HepG2 (cell line): ENCODE measurements around the gene CPPED1. TPM values are rescaled to one million over a fixed set of nuclear protein-coding genes. Genes with fewer than 3 reads are reported as not detected.

Source experiments
- ATAC-seq: fragments of 200-7000 bp; cut with Tn5 transposase; 3 replicates; pipeline ENCODE4 v1.9.1; 2020; ENCODE audit warnings: mild to moderate bottlenecking, moderate library complexity
- BruUV-seq: library from RNA; stranded (reverse); fragments of 400-500 nt; replicated peaks from 2 replicates; lab custom pipeline; 2021; lab: Mats Ljungman, UMichigan
- CTCF ChIA-PET: fragments of 300-600 bp; formaldehyde crosslinking; extraction: SDS; loops from one replicate; lab custom pipeline; 2021; ENCODE audit warnings: low total read pairs, inconsistent platforms, low intra/inter-chr PET ratio; lab: Yijun Ruan, JAX
- POLR2A ChIA-PET: fragments of 350-600 bp; sonication (Branson Sonifier 250); formaldehyde crosslinking; loops from one replicate; lab custom pipeline; 2020; ENCODE audit warnings: antibody characterized with exemption, inconsistent platforms; lab: Yijun Ruan, JAX
- DNase-seq: peaks from one replicate; pipeline ENCODE4 v3.0.0-alpha.2; 2015; ENCODE audit warnings: low spot score
- FAIRE-seq: peaks from 3 replicates; lab custom pipeline; 2011; peaks lifted over from hg19 to GRCh38; lab: Jason Lieb, UNC
- H2AFZ ChIP-seq: one replicate; pipeline ENCODE4 v1.6.1; 2011; ENCODE audit warnings: low read length, inconsistent platforms
- H3K27ac ChIP-seq: fragments of 300-600 bp; 3 replicates; pipeline ENCODE4 v1.8.0; 2011; ENCODE audit warnings: mixed run types, mild to moderate bottlenecking, mixed read lengths, low read length, inconsistent platforms; ENCODE audit not compliant: insufficient read depth; ENCODE audit errors: extremely low read length
- H3K27me3 ChIP-seq, 2 experiments: fragments of 200-600 bp in 1 of 2; 2 replicates in 1 of 2; 3 replicates in 1 of 2; pipeline versions ENCODE4 v1.6.0 to v1.8.0; 2011; ENCODE audit warnings: low read length in 2 of 2, mild to moderate bottlenecking in 2 of 2, moderate library complexity in 2 of 2, inconsistent platforms in 1 of 2; ENCODE audit not compliant: insufficient read depth in 2 of 2, control insufficient read depth in 1 of 2
- H3K36me3 ChIP-seq, 2 experiments: fragments of 200-600 bp in 1 of 2; replicated peaks in 1 of 2; 2 replicates in 1 of 2; 3 replicates in 1 of 2; pipeline versions ENCODE4 v1.5.1 to v1.8.0; 2011; ENCODE audit warnings: low read length in 2 of 2, inconsistent platforms in 1 of 2; ENCODE audit not compliant: insufficient read depth in 2 of 2, control insufficient read depth in 1 of 2
- H3K4me1 ChIP-seq: 2 replicates; pipeline ENCODE4 v1.5.1; 2012; ENCODE audit warnings: low read length, inconsistent platforms; ENCODE audit not compliant: insufficient read depth
- H3K4me2 ChIP-seq: 2 replicates; pipeline ENCODE4 v1.6.0; 2011; ENCODE audit warnings: low read depth, low read length, inconsistent platforms
- H3K4me3 ChIP-seq, 3 experiments: fragments of 200-600 bp in 1 of 3; sonication (generic), shearing (Covaris generic) in 1 of 3; replicated peaks in 1 of 3; 2 replicates each; pipeline ENCODE4 v1.5.1; 2011 to 2016; ENCODE audit warnings: low read length in 3 of 3, inconsistent platforms in 2 of 3, low read depth in 2 of 3, mild to moderate bottlenecking in 2 of 3, control low read depth in 1 of 3, mixed read lengths in 1 of 3; ENCODE audit not compliant: insufficient read depth in 1 of 3
- H3K79me2 ChIP-seq: one replicate; pipeline ENCODE4 v1.6.1; 2011; ENCODE audit warnings: low read length, inconsistent platforms; ENCODE audit not compliant: insufficient read depth
- H3K9ac ChIP-seq: 2 replicates; pipeline ENCODE4 v1.6.0; 2011; ENCODE audit warnings: mild to moderate bottlenecking, low read depth, low read length, inconsistent platforms; ENCODE audit not compliant: insufficient read depth
- H3K9me3 ChIP-seq: 2 replicates; pipeline ENCODE4 v1.5.1; 2012; ENCODE audit warnings: mild to moderate bottlenecking, low read length
- H4K20me1 ChIP-seq: 2 replicates; pipeline ENCODE4 v1.6.0; 2011; ENCODE audit warnings: inconsistent platforms, mild to moderate bottlenecking, low read length, moderate library complexity; ENCODE audit not compliant: insufficient read depth
- GPN1 ChIP-seq: sonication (generic); formaldehyde crosslinking; IDR thresholded peaks from 2 replicates; pipeline ENCODE4 v1.5.1; 2020; ENCODE audit warnings: missing genetic modification reagents, borderline replicate concordance
- IRF2 ChIP-seq: IDR thresholded peaks from 2 replicates; pipeline ENCODE4 v1.6.1; 2018; ENCODE audit warnings: missing genetic modification reagents, missing compliant biosample characterization
- MAFG ChIP-seq: sonication (generic); formaldehyde crosslinking; IDR thresholded peaks from 2 replicates; pipeline ENCODE4 v1.5.1; 2020; ENCODE audit warnings: mild to moderate bottlenecking, missing genetic modification reagents
- MLLT10 ChIP-seq: sonication (generic); formaldehyde crosslinking; IDR thresholded peaks from 2 replicates; pipeline ENCODE4 v1.4.0; 2020; ENCODE audit warnings: missing genetic modification reagents
- NONO ChIP-seq, 2 experiments: fragments of 450-650 bp in 1 of 2; sonication (generic) in 1 of 2; formaldehyde crosslinking in 1 of 2; IDR thresholded peaks in 1 of 2; conservative IDR thresholded peaks in 1 of 2; 2 replicates each; pipeline versions ENCODE4 v1.6.1 to v1.8.0; 2017 to 2022; ENCODE audit warnings: mild to moderate bottlenecking in 1 of 2, missing genetic modification reagents in 1 of 2, moderate library complexity in 1 of 2
- RBM22 ChIP-seq: fragments of 200-400 bp; formaldehyde crosslinking; optimal IDR thresholded peaks from 2 replicates; pipeline ENCODE3; 2017; ENCODE audit warnings: mild to moderate bottlenecking, low read length, moderate library complexity
- SP140L ChIP-seq: sonication (generic); formaldehyde crosslinking; IDR thresholded peaks from 2 replicates; pipeline ENCODE4 v1.4.0; 2020; ENCODE audit warnings: missing genetic modification reagents, borderline replicate concordance
- ZFP36L1 ChIP-seq: sonication (generic); formaldehyde crosslinking; IDR thresholded peaks from 2 replicates; pipeline ENCODE4 v1.8.0; 2022; ENCODE audit warnings: mild to moderate bottlenecking, missing genetic modification reagents, moderate library complexity
- ZNF20 ChIP-seq: sonication (generic); formaldehyde crosslinking; IDR thresholded peaks from 2 replicates; pipeline ENCODE4 v1.4.0; 2020; ENCODE audit warnings: mild to moderate bottlenecking, moderate library complexity, missing genetic modification reagents
- ZNF326 ChIP-seq: sonication (generic); formaldehyde crosslinking; IDR thresholded peaks from 2 replicates; pipeline ENCODE4 v1.4.0; 2020; ENCODE audit warnings: missing genetic modification reagents, borderline replicate concordance
- ZNF546 ChIP-seq: sonication (generic); formaldehyde crosslinking; conservative IDR thresholded peaks from 2 replicates; pipeline ENCODE4 v1.8.1; 2023; ENCODE audit warnings: mild to moderate bottlenecking, missing genetic modification reagents
- ZSCAN22 ChIP-seq: sonication (generic); formaldehyde crosslinking; IDR thresholded peaks from 2 replicates; pipeline ENCODE4 v1.4.0; 2020; ENCODE audit warnings: mild to moderate bottlenecking, missing genetic modification reagents
- WGBS: methylation state at CpG from one replicate; pipeline ENCODE4 v1.1.6; 2017; ENCODE audit warnings: low lambda C conversion rate; 5-methylcytosine and 5-hydroxymethylcytosine counted together
- in situ Hi-C: cut with HindIII; loops from 2 replicates; pipeline ENCODE4 v1.10.0; 2017; ENCODE audit warnings: low pct_unique_long_range_greater_than_20kb; ENCODE audit not compliant: extremely low pct_ligation_motif_present
- intact Hi-C: fragments of 100-400 bp; cut with micrococcal nuclease; formaldehyde crosslinking; loops from one replicate; pipeline ENCODE4 v1.10.0; 2022; ENCODE audit not compliant: unreplicated experiment
- polyA plus RNA-seq, 8 experiments: library from polyadenylated mRNA; depleted of rRNA in 3 of 8; stranded (reverse) in 7 of 8; unstranded in 1 of 8; fragments of >200 nt; fragmentation: Illumina TruSeq in 4 of 8; extraction: Trizol in 4 of 8; gene quantifications; 2 replicates each; pipeline versions ENCODE4 v1.2.1 to v1.2.3, GENCODE V29; 2011 to 2016; ENCODE audit warnings: low read depth in 4 of 8, missing spikeins in 1 of 8, mixed read lengths in 1 of 8; ENCODE audit not compliant: insufficient read depth in 1 of 8
- total RNA-seq, 5 experiments: library from RNA; depleted of rRNA; stranded (reverse); fragments of >200 nt; fragmentation: Illumina TruSeq; extraction: Trizol; gene quantifications; 2 replicates each; pipeline ENCODE4 v1.2.3, GENCODE V29; 2016; ENCODE audit warnings: low read depth in 1 of 5
- TF ChIP-seq, protein P1 (sequence below): IDR thresholded peaks from 2 replicates; pipeline ENCODE4 v1.6.1; 2016; ENCODE audit warnings: missing compliant biosample characterization, missing genetic modification reagents, borderline replicate concordance
- TF ChIP-seq, protein P2 (sequence below): sonication (generic); IDR thresholded peaks from 2 replicates; pipeline ENCODE4 v1.6.1; 2016; ENCODE audit warnings: low read depth, borderline replicate concordance
- TF ChIP-seq, protein P3 (sequence below): sonication (generic); formaldehyde crosslinking; IDR thresholded peaks from 2 replicates; pipeline ENCODE4 v1.5.1; 2020; ENCODE audit warnings: missing genetic modification reagents, mild to moderate bottlenecking, borderline replicate concordance
- TF ChIP-seq, protein P4 (sequence below): sonication (generic); formaldehyde crosslinking; IDR thresholded peaks from 2 replicates; pipeline ENCODE4 v1.4.0; 2020; ENCODE audit warnings: missing genetic modification reagents, borderline replicate concordance
- TF ChIP-seq, protein P5 (sequence below): sonication (generic); formaldehyde crosslinking; IDR thresholded peaks from 2 replicates; pipeline ENCODE4 v1.5.0; 2020; ENCODE audit warnings: mild to moderate bottlenecking, missing genetic modification reagents

CPPED1 gene
- total and polyA plus RNA-seq, 2 of the 13 experiments (the other 11 are each of a cell fraction or from before 2014, with no cell fraction given) = 66.6 to 71.3 TPM

DNA sequence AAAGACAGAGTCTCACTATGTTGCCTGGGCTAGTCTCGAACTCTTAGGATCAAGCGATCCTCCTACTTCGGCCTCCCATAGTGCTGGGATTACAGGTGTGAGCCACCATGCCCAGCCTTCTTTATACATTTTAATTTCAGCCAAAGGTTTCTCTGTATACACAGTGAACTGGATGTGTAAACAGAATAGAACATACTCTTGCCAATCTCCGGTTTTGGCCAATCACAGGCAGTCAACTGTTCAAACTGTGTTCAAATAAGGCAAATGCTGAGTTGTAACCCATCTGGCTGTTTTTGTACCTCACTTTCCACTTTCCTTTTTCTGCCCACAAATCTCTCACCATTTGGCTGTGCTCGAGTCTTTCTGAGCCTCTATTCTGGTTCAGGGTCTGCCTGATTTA is 108.2 kb downstream of the CPPED1 start:
- CTCF ChIA-PET = no interaction called here
- H3K27ac ChIP-seq = no peak overlapping the region
- POLR2A ChIA-PET = no interaction called here
- H3K27me3 ChIP-seq = no peaks in the 10 kb centered on the region
- no peak overlapping the region for H3K4me3 ChIP-seq
- H3K9ac ChIP-seq = no peak overlapping the region
- WGBS = 93% methylated on average over 5 of the region's 5 CpGs
- BruUV-seq = TSS peak; percentile 28
- H3K79me2 ChIP-seq = no peaks in the 10 kb centered on the region
- H2AFZ ChIP-seq = no peak overlapping the region
- no peak overlapping the region for H3K4me2 ChIP-seq
- intact Hi-C loops (no loop called here), in situ Hi-C loops (no loop called here)
- H3K36me3 ChIP-seq = peaks cover 35 to 72% of the 10 kb centered on the region in 2 experiments
- H4K20me1 ChIP-seq = no peaks in the 10 kb centered on the region
- ATAC-seq (peak; percentile 32; the same call in 1 of the 3 replicates), DNase-seq (no peak), FAIRE-seq (peak; percentile 18)
- peaks cover 9% of the 10 kb centered on the region; the same call in 1 of the 2 replicates for H3K4me1 ChIP-seq
- no peaks in the 10 kb centered on the region for H3K9me3 ChIP-seq
- TF ChIP-seq GPN1 = no peak
- TF ChIP-seq, protein P1, sequence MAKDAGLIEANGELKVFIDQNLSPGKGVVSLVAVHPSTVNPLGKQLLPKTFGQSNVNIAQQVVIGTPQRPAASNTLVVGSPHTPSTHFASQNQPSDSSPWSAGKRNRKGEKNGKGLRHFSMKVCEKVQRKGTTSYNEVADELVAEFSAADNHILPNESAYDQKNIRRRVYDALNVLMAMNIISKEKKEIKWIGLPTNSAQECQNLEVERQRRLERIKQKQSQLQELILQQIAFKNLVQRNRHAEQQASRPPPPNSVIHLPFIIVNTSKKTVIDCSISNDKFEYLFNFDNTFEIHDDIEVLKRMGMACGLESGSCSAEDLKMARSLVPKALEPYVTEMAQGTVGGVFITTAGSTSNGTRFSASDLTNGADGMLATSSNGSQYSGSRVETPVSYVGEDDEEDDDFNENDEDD (CRISPR knock-in tag) = no peak
- TF ChIP-seq ZNF20 (CRISPR knock-in tag) = no peak
- no peak for TF ChIP-seq ZNF326 (CRISPR knock-in tag)
- no peak for TF ChIP-seq NONO (IDR thresholded peaks at IDR 0.05)
- no peak for TF ChIP-seq NONO (CRISPR knock-in tag; conservative IDR thresholded peaks at IDR 0.05)
- TF ChIP-seq RBM22 = peak; percentile 45
- no peak for TF ChIP-seq ZNF546
- TF ChIP-seq, protein P2, sequence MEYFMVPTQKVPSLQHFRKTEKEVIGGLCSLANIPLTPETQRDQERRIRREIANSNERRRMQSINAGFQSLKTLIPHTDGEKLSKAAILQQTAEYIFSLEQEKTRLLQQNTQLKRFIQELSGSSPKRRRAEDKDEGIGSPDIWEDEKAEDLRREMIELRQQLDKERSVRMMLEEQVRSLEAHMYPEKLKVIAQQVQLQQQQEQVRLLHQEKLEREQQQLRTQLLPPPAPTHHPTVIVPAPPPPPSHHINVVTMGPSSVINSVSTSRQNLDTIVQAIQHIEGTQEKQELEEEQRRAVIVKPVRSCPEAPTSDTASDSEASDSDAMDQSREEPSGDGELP = no peak
- no peak for TF ChIP-seq MLLT10
- TF ChIP-seq, protein P3, sequence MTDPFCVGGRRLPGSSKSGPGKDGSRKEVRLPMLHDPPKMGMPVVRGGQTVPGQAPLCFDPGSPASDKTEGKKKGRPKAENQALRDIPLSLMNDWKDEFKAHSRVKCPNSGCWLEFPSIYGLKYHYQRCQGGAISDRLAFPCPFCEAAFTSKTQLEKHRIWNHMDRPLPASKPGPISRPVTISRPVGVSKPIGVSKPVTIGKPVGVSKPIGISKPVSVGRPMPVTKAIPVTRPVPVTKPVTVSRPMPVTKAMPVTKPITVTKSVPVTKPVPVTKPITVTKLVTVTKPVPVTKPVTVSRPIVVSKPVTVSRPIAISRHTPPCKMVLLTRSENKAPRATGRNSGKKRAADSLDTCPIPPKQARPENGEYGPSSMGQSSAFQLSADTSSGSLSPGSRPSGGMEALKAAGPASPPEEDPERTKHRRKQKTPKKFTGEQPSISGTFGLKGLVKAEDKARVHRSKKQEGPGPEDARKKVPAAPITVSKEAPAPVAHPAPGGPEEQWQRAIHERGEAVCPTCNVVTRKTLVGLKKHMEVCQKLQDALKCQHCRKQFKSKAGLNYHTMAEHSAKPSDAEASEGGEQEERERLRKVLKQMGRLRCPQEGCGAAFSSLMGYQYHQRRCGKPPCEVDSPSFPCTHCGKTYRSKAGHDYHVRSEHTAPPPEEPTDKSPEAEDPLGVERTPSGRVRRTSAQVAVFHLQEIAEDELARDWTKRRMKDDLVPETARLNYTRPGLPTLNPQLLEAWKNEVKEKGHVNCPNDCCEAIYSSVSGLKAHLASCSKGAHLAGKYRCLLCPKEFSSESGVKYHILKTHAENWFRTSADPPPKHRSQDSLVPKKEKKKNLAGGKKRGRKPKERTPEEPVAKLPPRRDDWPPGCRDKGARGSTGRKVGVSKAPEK (CRISPR knock-in tag) = no peak
- no peak for TF ChIP-seq IRF2 (CRISPR knock-in tag)
- TF ChIP-seq MAFG = no peak
- TF ChIP-seq SP140L (CRISPR knock-in tag) = no peak
- TF ChIP-seq, protein P4, sequence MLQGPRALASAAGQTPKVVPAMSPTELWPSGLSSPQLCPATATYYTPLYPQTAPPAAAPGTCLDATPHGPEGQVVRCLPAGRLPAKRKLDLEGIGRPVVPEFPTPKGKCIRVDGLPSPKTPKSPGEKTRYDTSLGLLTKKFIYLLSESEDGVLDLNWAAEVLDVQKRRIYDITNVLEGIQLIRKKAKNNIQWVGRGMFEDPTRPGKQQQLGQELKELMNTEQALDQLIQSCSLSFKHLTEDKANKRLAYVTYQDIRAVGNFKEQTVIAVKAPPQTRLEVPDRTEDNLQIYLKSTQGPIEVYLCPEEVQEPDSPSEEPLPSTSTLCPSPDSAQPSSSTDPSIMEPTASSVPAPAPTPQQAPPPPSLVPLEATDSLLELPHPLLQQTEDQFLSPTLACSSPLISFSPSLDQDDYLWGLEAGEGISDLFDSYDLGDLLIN (CRISPR knock-in tag) = no peak
- TF ChIP-seq, protein P5, sequence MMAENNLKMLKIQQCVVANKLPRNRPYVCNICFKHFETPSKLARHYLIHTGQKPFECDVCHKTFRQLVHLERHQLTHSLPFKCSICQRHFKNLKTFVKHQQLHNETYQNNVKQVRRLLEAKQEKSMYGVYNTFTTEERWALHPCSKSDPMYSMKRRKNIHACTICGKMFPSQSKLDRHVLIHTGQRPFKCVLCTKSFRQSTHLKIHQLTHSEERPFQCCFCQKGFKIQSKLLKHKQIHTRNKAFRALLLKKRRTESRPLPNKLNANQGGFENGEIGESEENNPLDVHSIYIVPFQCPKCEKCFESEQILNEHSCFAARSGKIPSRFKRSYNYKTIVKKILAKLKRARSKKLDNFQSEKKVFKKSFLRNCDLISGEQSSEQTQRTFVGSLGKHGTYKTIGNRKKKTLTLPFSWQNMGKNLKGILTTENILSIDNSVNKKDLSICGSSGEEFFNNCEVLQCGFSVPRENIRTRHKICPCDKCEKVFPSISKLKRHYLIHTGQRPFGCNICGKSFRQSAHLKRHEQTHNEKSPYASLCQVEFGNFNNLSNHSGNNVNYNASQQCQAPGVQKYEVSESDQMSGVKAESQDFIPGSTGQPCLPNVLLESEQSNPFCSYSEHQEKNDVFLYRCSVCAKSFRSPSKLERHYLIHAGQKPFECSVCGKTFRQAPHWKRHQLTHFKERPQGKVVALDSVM (CRISPR knock-in tag) = 0 out of 2 replicates have a peak, but pooled peaks have one; percentile 35
- TF ChIP-seq ZSCAN22 (CRISPR knock-in tag) = no peak
- no peak for TF ChIP-seq ZFP36L1 (CRISPR knock-in tag)
